Islet of Langerhans (tissue), 1 donor: ENCODE measurements around the gene RCAN2.
A peak's percentile ranks its signal among the peaks of the same experiment; 100 is the strongest.

ENCODE experiments used
- FAIRE-seq: peaks from one replicate; lab custom pipeline; 2011; peaks lifted over from hg19 to GRCh38; lab: Jason Lieb, UNC

RCAN2 gene

GRCh38 chr6:46491628-46492547, 639 bp upstream of the RCAN2 start:
- FAIRE-seq: peak; percentile 88

GRCh38 chr6:46490425-46491200, 636 bp downstream of the RCAN2 start:
- FAIRE-seq: peak; percentile 77

- FAIRE-seq: no peak
Measured at GRCh38 chr6:46486181-46486580, 5.1 kb downstream of the RCAN2 start.

- FAIRE-seq: no peak
Measured at GRCh38 chr6:46484081-46484820, 7.0 kb downstream of the RCAN2 start.

- FAIRE-seq: no peak
Measured at GRCh38 chr6:46476301-46476700, 14.9 kb downstream of the RCAN2 start.

- no peak for FAIRE-seq
Measured at GRCh38 chr6:46473881-46474280, 17.4 kb downstream of the RCAN2 start.

GRCh38 chr6:46472243-46472642, 19.0 kb downstream of the RCAN2 start:
- FAIRE-seq: no peak

- no peak for FAIRE-seq
Measured at GRCh38 chr6:46469021-46469420, 22.2 kb downstream of the RCAN2 start.

- no peak for FAIRE-seq
Measured at GRCh38 chr6:46468403-46469010, 22.7 kb downstream of the RCAN2 start.

- no peak for FAIRE-seq
Measured at GRCh38 chr6:46466570-46466969, 24.7 kb downstream of the RCAN2 start.

GRCh38 chr6:46465294-46466165, 25.7 kb downstream of the RCAN2 start:
- FAIRE-seq: no peak

- FAIRE-seq: no peak
Measured at GRCh38 chr6:46456297-46456696, 35.0 kb downstream of the RCAN2 start.

- FAIRE-seq: peak; percentile 76
Measured at GRCh38 chr6:46454691-46455090, 36.6 kb downstream of the RCAN2 start.

GRCh38 chr6:46453741-46454316, 37.4 kb downstream of the RCAN2 start:
- FAIRE-seq: no peak

GRCh38 chr6:46453216-46453615, 38.0 kb downstream of the RCAN2 start:
- FAIRE-seq: no peak

- no peak for FAIRE-seq
Measured at GRCh38 chr6:46452312-46452917, 38.8 kb downstream of the RCAN2 start.

- peak; percentile 75 for FAIRE-seq
Measured at GRCh38 chr6:46451343-46451742, 39.9 kb downstream of the RCAN2 start.

GRCh38 chr6:46444772-46445454, 46.3 kb downstream of the RCAN2 start:
- FAIRE-seq: no peak

GRCh38 chr6:46443623-46444022, 47.6 kb downstream of the RCAN2 start:
- no peak for FAIRE-seq

- peak; percentile 69 for FAIRE-seq
Measured at GRCh38 chr6:46440641-46441040, 50.6 kb downstream of the RCAN2 start.
